CD4-positive, alpha-beta T cell (primary cell): ENCODE results near the gene MBL2. TPM values are rescaled to one million over a fixed set of nuclear protein-coding genes. Genes with fewer than 3 reads are reported as not detected.

ENCODE experiments used
- ATAC-seq: fragments of 200-7000 bp; cut with Tn5 transposase; one replicate; pipeline ENCODE4 v1.10.0; 2022; ENCODE audit warnings: mild to moderate bottlenecking; ENCODE audit not compliant: poor library complexity
- CTCF ChIA-PET: fragments of 350-600 bp; sonication (Branson Sonifier 250); formaldehyde crosslinking; loops from one replicate; lab custom pipeline; 2021; ENCODE audit warnings: antibody characterized with exemption, inconsistent platforms; lab: Charles Lee
- POLR2A ChIA-PET: fragments of 350-600 bp; sonication (Branson Sonifier 250); formaldehyde crosslinking; loops from one replicate; lab custom pipeline; 2021; ENCODE audit warnings: antibody characterized with exemption, inconsistent platforms; lab: Charles Lee
- DNase-seq, 14 experiments: peaks; one replicate each; pipeline ENCODE4 v3.0.0-alpha.2; 2013 to 2020; ENCODE audit warnings: mixed read lengths in 2 of 14
- H3K27ac ChIP-seq, 2 donors: one replicate each; pipeline versions ENCODE4 v1.5.1 to v1.7.0; 2013; ENCODE audit warnings: low read length in 2 of 2, low read depth in 1 of 2, mild to moderate bottlenecking in 1 of 2
- H3K27me3 ChIP-seq, 2 experiments: 1 replicate in 1 of 2; 2 replicates in 1 of 2; pipeline versions ENCODE4 v1.6.1 to v1.7.0; 2013; ENCODE audit warnings: low read length in 2 of 2, control low read depth in 1 of 2, mild to moderate bottlenecking in 1 of 2, moderate library complexity in 1 of 2; ENCODE audit not compliant: insufficient read depth in 2 of 2, control insufficient read depth in 1 of 2
- H3K36me3 ChIP-seq: one replicate; pipeline ENCODE4 v1.6.1; 2013; ENCODE audit warnings: low read length, control low read depth; ENCODE audit not compliant: insufficient read depth
- H3K4me1 ChIP-seq: one replicate; pipeline ENCODE4 v1.6.1; 2013; ENCODE audit warnings: low read length, control low read depth; ENCODE audit not compliant: insufficient read depth
- H3K4me3 ChIP-seq: one replicate; pipeline ENCODE4 v1.5.1; 2013; ENCODE audit warnings: mild to moderate bottlenecking, low read length, moderate library complexity
- H3K9me3 ChIP-seq, 2 experiments: 1 replicate in 1 of 2; 2 replicates in 1 of 2; pipeline versions ENCODE4 v1.6.1 to v1.7.0; 2013; ENCODE audit warnings: low read length in 2 of 2, mild to moderate bottlenecking in 2 of 2, control low read depth in 1 of 2, moderate library complexity in 1 of 2; ENCODE audit not compliant: control insufficient read depth in 1 of 2, insufficient read depth in 1 of 2
- H3K27ac Mint-ChIP-seq: one replicate; pipeline ENCODE4 v1.8.0; 2020; ENCODE audit warnings: mixed read lengths
- H3K27me3 Mint-ChIP-seq: one replicate; pipeline ENCODE4 v1.8.0; 2021; ENCODE audit warnings: mixed read lengths
- H3K36me3 Mint-ChIP-seq: one replicate; pipeline ENCODE4 v1.8.0; 2021; ENCODE audit warnings: low read depth, mixed read lengths
- H3K4me1 Mint-ChIP-seq: one replicate; pipeline ENCODE4 v1.8.0; 2021; ENCODE audit warnings: low read depth, mixed read lengths
- H3K4me3 Mint-ChIP-seq: one replicate; pipeline ENCODE4 v1.8.0; 2020; ENCODE audit warnings: mild to moderate bottlenecking, mixed read lengths
- H3K9me3 Mint-ChIP-seq: one replicate; pipeline ENCODE4 v1.8.0; 2020; ENCODE audit warnings: mixed read lengths
- intact Hi-C, 2 experiments: fragments of 100-400 bp; cut with DNase I in 1 of 2; cut with micrococcal nuclease in 1 of 2; formaldehyde crosslinking; loops; one replicate each; pipeline versions ENCODE4 v1.15.1 to v1.9.0; 2023 to 2025; cut with DNase I, micrococcal nuclease
- total RNA-seq, 174 experiments: library from RNA in 2 of 174; stranded (reverse) in 2 of 174; gene quantifications; one replicate each; pipeline ENCODE4 v1.2.3 and lab custom pipeline; 2021 to 2026
- TF ChIP-seq, protein P1 (sequence below): fragments of 200-600 bp; IDR thresholded peaks from one replicate; pipeline ENCODE4 v1.8.0; 2022; ENCODE audit warnings: antibody characterized with exemption, mild to moderate bottlenecking

Gene MBL2
- total RNA-seq, 2 experiments from 2014 or later: not detected

DNA sequence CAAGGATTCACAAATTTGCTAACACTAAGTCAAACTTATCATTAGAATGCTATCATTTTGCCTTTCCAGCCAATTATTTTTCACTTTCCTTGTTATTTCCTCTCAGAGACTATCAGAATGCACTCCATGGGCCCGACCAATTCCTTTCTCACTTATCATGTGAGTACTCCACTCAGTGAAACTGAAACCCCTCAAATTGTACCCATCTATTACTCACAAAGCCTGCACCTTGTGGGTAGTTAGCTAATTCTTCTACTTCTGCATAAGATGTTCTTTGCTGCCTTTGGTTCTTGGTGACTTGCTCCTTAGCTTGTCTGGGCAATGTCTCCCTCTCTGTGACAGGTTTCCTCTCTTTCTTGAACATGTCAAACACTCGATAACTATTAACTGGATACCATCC, 35.2 kb upstream of the MBL2 start:
- POLR2A ChIA-PET: no interaction called here

DNA sequence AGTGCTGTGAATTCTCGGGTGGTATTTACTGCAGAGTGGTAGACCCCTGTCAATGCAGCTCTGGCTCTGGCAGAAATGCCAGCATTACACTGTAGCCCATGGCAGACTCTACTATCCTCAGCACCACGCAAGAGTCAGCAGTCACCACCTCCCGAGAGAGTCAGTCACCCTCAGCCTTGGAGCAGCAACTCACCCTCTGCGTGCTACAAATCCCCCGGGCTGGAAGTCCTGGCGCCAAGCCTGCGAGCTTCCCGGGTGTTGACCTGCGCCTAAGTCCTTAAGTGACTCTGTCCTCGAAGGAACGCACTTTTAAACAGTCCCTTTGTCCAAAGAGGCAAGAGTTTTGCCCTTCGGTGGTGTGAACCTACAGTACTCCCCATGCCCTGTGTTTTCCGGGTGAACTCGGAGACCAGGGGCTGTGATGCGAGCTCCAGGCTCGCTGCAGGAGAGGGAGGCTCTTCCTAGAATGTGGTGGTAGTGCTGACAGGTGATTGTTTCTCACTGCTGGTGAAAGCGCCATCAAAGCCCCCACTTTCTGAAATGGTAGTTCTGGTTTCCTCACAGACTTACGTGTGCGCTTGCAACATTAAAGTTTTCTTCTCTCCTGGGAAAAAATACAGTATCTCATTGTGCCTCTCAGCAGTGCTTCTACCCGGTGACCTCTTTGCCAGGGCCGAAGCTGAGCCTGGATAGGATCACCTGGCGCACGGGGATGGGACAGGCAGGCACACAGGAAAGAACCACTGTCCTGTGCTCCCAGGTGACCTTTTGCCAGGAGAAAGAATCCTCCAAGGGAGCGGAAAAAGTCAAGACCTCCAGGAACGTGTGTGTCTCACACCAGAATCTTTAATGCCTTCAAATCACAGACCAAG, 33.1 kb upstream of the MBL2 start:
- ATAC-seq: no peak

More for the DNA sequence above, 35.2 kb upstream of the MBL2 start:
- H3K4me1 ChIP-seq: no peaks in the 10 kb centered on the region
- no peak overlapping the region for H3K27ac ChIP-seq
- ATAC-seq: no peak
- Mint-ChIP-seq H3K9me3 (no peaks in the 10 kb centered on the region), H3K27ac (no peak overlapping the region), H3K27me3 (no peaks in the 10 kb centered on the region), H3K4me1 (no peaks in the 10 kb centered on the region), H3K4me3 (no peak overlapping the region), H3K36me3 (no peaks in the 10 kb centered on the region)
- TF ChIP-seq, protein P1, sequence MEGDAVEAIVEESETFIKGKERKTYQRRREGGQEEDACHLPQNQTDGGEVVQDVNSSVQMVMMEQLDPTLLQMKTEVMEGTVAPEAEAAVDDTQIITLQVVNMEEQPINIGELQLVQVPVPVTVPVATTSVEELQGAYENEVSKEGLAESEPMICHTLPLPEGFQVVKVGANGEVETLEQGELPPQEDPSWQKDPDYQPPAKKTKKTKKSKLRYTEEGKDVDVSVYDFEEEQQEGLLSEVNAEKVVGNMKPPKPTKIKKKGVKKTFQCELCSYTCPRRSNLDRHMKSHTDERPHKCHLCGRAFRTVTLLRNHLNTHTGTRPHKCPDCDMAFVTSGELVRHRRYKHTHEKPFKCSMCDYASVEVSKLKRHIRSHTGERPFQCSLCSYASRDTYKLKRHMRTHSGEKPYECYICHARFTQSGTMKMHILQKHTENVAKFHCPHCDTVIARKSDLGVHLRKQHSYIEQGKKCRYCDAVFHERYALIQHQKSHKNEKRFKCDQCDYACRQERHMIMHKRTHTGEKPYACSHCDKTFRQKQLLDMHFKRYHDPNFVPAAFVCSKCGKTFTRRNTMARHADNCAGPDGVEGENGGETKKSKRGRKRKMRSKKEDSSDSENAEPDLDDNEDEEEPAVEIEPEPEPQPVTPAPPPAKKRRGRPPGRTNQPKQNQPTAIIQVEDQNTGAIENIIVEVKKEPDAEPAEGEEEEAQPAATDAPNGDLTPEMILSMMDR: no peak
- H3K36me3 ChIP-seq: no peaks in the 10 kb centered on the region
- CTCF ChIA-PET: no interaction called here
- H3K9me3 ChIP-seq: peaks cover 0 to 9% of the 10 kb centered on the region in 2 experiments
- H3K27me3 ChIP-seq: no peaks in the 10 kb centered on the region
- DNase-seq: no peak
- no peak overlapping the region for H3K4me3 ChIP-seq
- intact Hi-C loops: no loop called here

DNA sequence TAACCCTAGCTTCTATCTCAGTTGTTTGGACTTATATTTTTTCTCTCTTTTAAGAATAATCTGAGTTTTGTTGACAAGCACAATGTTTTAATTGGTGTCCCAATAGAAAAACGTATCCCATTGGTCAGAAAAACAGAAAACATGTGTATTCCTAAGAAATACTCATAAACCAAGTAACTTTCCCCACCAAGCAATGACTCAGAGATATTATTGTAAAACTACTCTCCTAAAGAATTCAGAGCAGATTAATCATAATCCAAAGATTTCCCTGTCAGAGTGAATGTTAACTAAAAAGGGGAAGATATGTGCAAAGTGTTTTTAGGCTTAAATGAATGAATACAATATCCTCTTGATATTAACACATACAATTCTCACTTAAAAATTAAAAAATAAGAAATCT, 29.4 kb upstream of the MBL2 start:
- TF ChIP-seq, protein P1: no peak
- H3K27me3 Mint-ChIP-seq: no peaks in the 10 kb centered on the region
- no peaks in the 10 kb centered on the region for H3K4me1 ChIP-seq
- H3K27ac Mint-ChIP-seq: no peak overlapping the region
- POLR2A ChIA-PET: no interaction called here
- no peak overlapping the region for H3K4me3 Mint-ChIP-seq
- peaks cover 0 to 9% of the 10 kb centered on the region in 2 experiments for H3K9me3 ChIP-seq
- intact Hi-C loops: no loop called here
- H3K27me3 ChIP-seq: no peaks in the 10 kb centered on the region
- ATAC-seq (no peak), DNase-seq (no peak)
- no peak overlapping the region for H3K4me3 ChIP-seq
- no peak overlapping the region for H3K27ac ChIP-seq
- CTCF ChIA-PET: no interaction called here
- H3K36me3 Mint-ChIP-seq: no peaks in the 10 kb centered on the region
- no peaks in the 10 kb centered on the region for H3K4me1 Mint-ChIP-seq
- H3K9me3 Mint-ChIP-seq: peaks cover 2% of the 10 kb centered on the region
- H3K36me3 ChIP-seq: no peaks in the 10 kb centered on the region

More for the DNA sequence above, 33.1 kb upstream of the MBL2 start:
- CTCF ChIA-PET: no interaction called here
- H3K27me3 Mint-ChIP-seq: no peaks in the 10 kb centered on the region
- H3K27me3 ChIP-seq: no peaks in the 10 kb centered on the region
- POLR2A ChIA-PET: no interaction called here
- no peak overlapping the region for H3K27ac ChIP-seq
- H3K27ac Mint-ChIP-seq: no peak overlapping the region
- no peaks in the 10 kb centered on the region for H3K36me3 Mint-ChIP-seq
- no peak overlapping the region for H3K4me3 ChIP-seq
- H3K9me3 ChIP-seq: peaks cover 0 to 9% of the 10 kb centered on the region in 2 experiments
- no peaks in the 10 kb centered on the region for H3K36me3 ChIP-seq
- intact Hi-C loops: no loop called here
- H3K4me3 Mint-ChIP-seq: no peak overlapping the region
- TF ChIP-seq, protein P1: no peak
- H3K4me1 ChIP-seq: no peaks in the 10 kb centered on the region
- H3K4me1 Mint-ChIP-seq: no peaks in the 10 kb centered on the region
- DNase-seq: no peak
- no peaks in the 10 kb centered on the region for H3K9me3 Mint-ChIP-seq
